Measurements from ENCODE around the gene CTNNA3.

The CTNNA3 gene

GRCh38 chr10:66882271-66882670 is 813.7 kb downstream of the CTNNA3 start:
- no peak for DNase-seq (ENCODE audit: low read depth in 2 of 2, low spot score in 1 of 2)

GRCh38 chr10:66881814-66882213 is 814.2 kb downstream of the CTNNA3 start:
- DNase-seq (ENCODE audit: low read depth in 2 of 2, low spot score in 1 of 2) = no peak

- no peak for DNase-seq (ENCODE audit: low read depth in 2 of 2, low spot score in 1 of 2)
Measured at GRCh38 chr10:66880826-66881225, 815.2 kb downstream of the CTNNA3 start.

GRCh38 chr10:66880292-66880691 is 815.7 kb downstream of the CTNNA3 start:
- no peak for DNase-seq (ENCODE audit: low read depth in 2 of 2, low spot score in 1 of 2)

GRCh38 chr10:66877361-66877760 is 818.6 kb downstream of the CTNNA3 start:
- DNase-seq (ENCODE audit: low read depth in 2 of 2, low spot score in 1 of 2) = no peak

DNA sequence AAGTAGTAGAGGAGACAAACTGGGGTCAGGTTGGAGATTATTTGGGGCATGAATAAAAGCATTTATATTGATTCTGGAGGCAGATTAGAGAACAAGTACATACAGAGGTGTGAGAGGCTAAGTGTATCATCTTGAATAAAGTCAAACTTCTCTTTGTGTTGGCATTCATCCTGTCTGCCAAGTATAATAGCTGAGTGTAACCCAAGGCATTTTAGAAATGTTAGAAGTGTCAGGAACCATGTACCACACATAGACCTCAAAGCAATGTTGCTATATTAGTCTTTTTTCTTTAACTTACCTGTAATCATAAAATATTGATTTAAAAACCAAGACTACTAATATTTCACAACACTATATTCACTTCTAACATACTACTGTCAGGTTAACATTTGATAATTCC is 826.4 kb downstream of the CTNNA3 start:
- DNase-seq (ENCODE audit: low read depth in 2 of 2, low spot score in 1 of 2) = no peak

DNA sequence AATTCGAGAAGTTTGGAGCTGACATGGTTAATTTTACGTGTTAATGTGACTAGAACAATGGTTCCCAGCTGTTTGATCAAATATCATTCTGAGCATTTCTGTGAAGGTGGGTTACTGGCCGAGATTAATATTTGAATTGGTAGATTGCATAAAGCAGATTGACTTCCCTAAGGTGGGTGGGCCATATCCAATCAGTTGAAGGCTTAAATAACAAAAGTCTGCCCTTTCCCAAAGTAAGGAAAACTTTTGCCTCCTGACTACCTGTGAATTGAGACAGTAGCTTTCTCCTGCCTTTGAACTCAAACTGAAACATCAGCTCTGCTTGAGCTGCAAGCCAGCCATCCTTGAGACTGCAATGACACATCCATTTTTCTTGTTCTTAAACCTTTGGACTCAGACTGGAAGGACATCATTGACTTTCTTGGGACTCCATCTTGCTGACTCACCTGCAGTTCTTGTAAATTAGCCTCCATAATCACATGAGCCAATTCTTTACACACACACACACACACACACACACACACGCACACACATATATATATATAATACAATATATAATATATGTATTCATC is 833.2 kb downstream of the CTNNA3 start:
- DNase-seq (ENCODE audit: low read depth in 2 of 2, low spot score in 1 of 2) = no peak

- no peak for DNase-seq (ENCODE audit: low read depth in 2 of 2, low spot score in 1 of 2)
Measured at GRCh38 chr10:66860376-66860945, 835.5 kb downstream of the CTNNA3 start.

DNA sequence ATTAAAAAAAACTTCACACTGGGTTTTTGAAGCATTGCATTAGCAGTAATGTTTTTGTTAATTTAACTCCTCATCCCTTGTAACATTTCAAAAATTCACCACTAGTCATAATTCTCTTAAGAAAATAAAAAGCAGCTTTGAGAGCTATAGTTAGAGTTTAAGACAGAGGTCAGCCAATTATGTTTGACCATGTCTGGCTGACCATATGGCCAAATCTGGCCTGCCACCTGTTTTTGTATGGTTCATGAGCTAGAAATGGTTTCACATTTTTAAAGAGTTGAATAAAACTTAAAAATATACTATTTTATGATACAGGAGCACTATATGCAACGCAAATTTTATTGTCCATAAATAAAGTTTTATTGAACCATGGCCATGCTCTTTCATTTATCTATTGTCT is 843.2 kb downstream of the CTNNA3 start:
- no peak for DNase-seq (ENCODE audit: low read depth in 2 of 2, low spot score in 1 of 2)

- DNase-seq (ENCODE audit: low read depth in 2 of 2, low spot score in 1 of 2) = no peak
Measured at GRCh38 chr10:66848856-66849255, 847.1 kb downstream of the CTNNA3 start.

GRCh38 chr10:66844176-66844942 is 851.6 kb downstream of the CTNNA3 start:
- DNase-seq (ENCODE audit: low read depth in 2 of 2, low spot score in 1 of 2) = no peak

DNA sequence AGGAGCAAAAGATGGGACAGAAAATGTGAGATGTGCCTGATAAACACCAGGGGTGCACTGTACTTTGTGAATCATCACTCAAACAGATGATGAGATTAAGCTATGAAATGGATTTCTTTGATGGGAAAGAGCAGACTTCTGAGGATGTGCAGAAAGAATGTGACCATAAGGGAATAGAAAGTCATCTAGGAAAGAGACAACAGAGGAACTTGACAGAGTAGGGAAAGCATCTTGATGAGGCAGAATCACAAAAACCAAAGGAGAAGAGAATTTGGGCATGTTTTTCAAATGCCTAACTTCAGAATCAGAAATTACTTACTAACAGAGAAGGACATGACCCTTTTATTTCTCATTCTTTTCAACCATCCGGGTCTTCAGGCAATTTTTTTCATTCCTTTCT is 852.6 kb downstream of the CTNNA3 start:
- no peak for DNase-seq (ENCODE audit: low read depth in 2 of 2, low spot score in 1 of 2)

DNA sequence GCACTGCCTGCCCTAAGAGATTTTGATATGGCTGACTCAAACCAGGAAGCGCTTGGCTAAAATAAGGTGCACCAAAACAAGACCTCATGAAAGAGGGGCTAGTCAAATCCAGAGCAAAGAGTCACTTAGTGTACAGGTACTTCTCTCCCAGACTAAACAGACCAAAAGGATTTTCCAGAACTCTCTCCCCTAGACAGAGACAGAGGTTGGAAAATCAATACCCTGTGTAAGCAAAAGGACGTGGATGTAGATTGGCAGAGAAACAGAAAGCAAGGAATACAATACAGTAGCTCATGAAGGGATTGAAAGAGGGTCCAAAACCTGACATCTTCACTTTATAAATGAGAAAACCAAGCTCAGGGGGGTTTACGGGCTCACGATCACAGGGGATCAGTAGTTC is 853.1 kb downstream of the CTNNA3 start:
- no peak for DNase-seq (ENCODE audit: low read depth in 2 of 2, low spot score in 1 of 2)

- DNase-seq (ENCODE audit: low read depth in 2 of 2, low spot score in 1 of 2) = no peak
Measured at GRCh38 chr10:66842371-66842770, 853.6 kb downstream of the CTNNA3 start.

- DNase-seq (ENCODE audit: low read depth in 2 of 2, low spot score in 1 of 2) = no peak
Measured at GRCh38 chr10:66838656-66839055, 857.3 kb downstream of the CTNNA3 start.

- DNase-seq (ENCODE audit: low read depth in 2 of 2, low spot score in 1 of 2) = no peak
Measured at GRCh38 chr10:66837990-66838389, 858.0 kb downstream of the CTNNA3 start.

- DNase-seq (ENCODE audit: low read depth in 2 of 2, low spot score in 1 of 2) = no peak
Measured at GRCh38 chr10:66837335-66837734, 858.7 kb downstream of the CTNNA3 start.

- no peak for DNase-seq (ENCODE audit: low read depth in 2 of 2, low spot score in 1 of 2)
Measured at GRCh38 chr10:66836771-66837170, 859.2 kb downstream of the CTNNA3 start.

DNA sequence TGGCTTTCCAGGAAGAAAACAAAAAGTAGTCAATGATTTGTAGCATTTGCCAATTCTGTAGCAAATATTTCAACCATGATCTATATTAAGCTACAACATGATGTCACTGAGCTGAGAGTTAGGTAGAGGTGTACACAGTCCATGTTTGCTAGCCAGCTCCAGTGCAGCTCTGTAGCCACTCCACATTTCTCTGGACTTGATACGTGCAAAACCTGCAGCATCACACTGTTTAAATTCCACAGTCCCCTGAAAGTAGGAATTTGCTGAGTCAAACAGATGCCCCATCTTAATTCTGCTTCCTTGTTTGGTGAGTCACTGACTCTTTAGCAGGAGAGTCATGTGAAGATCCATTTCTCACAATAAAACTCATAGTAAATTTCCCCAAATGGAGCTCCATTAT is 859.9 kb downstream of the CTNNA3 start:
- DNase-seq (ENCODE audit: low read depth in 2 of 2, low spot score in 1 of 2) = no peak

- no peak for DNase-seq (ENCODE audit: low read depth in 2 of 2, low spot score in 1 of 2)
Measured at GRCh38 chr10:66835400-66835799, 860.6 kb downstream of the CTNNA3 start.

GRCh38 chr10:66834802-66835201 is 861.2 kb downstream of the CTNNA3 start:
- no peak for DNase-seq (ENCODE audit: low read depth in 2 of 2, low spot score in 1 of 2)

DNA sequence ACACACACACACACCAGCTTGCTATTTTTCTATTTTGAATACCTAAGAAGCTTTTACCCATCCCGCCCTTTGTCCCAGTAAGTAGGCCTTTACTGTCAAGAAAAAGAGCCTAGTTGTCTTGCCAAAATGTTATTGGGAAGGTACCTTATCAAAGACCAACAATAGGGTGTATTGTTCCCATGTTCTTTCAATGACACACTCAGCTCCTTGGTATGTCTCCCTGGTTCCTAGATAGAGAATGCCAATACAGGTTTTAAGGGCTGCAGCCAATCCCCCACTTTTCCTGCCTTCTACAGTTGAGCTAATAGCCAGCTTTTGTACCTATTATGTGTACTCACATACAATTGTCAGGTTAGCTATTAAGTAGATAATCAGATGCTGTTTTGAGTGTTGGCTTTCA is 862.1 kb downstream of the CTNNA3 start:
- DNase-seq (ENCODE audit: low read depth in 2 of 2, low spot score in 1 of 2) = no peak
